ENCODE data around the gene MED29. TPM values are rescaled to one million over a fixed set of nuclear protein-coding genes. Genes with fewer than 3 reads are reported as not detected.

The MED29 gene
- total and polyA plus RNA-seq, 2 of the 13 experiments (the other 11 are each of a cell fraction or from before 2014, with no cell fraction given) = 14.0 to 19.7 TPM

GRCh38 chr19:39401549-39402345 lies 10.6 kb downstream of the MED29 start (continued):
- peak; percentile 80; the same call in 1 of the 2 replicates for TF ChIP-seq THAP9 (CRISPR knock-in tag; IDR thresholded peaks at IDR 0.05; ENCODE audit: borderline replicate concordance)
- 0 out of 2 replicates have a peak, but pooled peaks have one; percentile 4 for TF ChIP-seq GATA4 (IDR thresholded peaks at IDR 0.05; ENCODE audit: borderline replicate concordance, low read depth)
- TF ChIP-seq MEIS2 (CRISPR knock-in tag; IDR thresholded peaks at IDR 0.05) = peak; percentile 63; the same call in 1 of the 2 replicates
- no peak for TF ChIP-seq ZNF17 (CRISPR knock-in tag; IDR thresholded peaks at IDR 0.05)
- TF ChIP-seq, protein P1, sequence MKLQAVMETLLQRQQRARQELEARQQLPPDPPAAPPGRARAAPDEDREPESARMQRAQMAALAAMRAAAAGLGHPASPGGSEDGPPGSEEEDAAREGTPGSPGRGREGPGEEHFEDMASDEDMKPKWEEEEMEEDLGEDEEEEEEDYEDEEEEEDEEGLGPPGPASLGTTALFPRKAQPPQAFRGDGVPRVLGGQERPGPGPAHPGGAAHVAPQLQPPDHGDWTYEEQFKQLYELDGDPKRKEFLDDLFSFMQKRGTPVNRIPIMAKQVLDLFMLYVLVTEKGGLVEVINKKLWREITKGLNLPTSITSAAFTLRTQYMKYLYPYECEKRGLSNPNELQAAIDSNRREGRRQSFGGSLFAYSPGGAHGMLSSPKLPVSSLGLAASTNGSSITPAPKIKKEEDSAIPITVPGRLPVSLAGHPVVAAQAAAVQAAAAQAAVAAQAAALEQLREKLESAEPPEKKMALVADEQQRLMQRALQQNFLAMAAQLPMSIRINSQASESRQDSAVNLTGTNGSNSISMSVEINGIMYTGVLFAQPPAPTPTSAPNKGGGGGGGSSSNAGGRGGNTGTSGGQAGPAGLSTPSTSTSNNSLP (IDR thresholded peaks at IDR 0.05; ENCODE audit: low read depth, low read length) = 0 out of 2 replicates have a peak, but pooled peaks have one; percentile 8
- TF ChIP-seq FOXK2 (IDR thresholded peaks at IDR 0.05) = peak; percentile 58; the same call in 1 of the 2 replicates
- TF ChIP-seq NR2F2 (IDR thresholded peaks at IDR 0.05; ENCODE audit: borderline replicate concordance, low read depth) = no peak
- TF ChIP-seq YEATS4 (CRISPR knock-in tag; IDR thresholded peaks at IDR 0.05; ENCODE audit: borderline replicate concordance) = 0 out of 2 replicates have a peak, but pooled peaks have one; percentile 11
- TF ChIP-seq KMT2B (CRISPR knock-in tag; IDR thresholded peaks at IDR 0.05) = no peak
- TF ChIP-seq ZFP37 (CRISPR knock-in tag; IDR thresholded peaks at IDR 0.05; ENCODE audit: borderline replicate concordance) = peak; percentile 93; the same call in 1 of the 2 replicates
- TF ChIP-seq, protein P2, sequence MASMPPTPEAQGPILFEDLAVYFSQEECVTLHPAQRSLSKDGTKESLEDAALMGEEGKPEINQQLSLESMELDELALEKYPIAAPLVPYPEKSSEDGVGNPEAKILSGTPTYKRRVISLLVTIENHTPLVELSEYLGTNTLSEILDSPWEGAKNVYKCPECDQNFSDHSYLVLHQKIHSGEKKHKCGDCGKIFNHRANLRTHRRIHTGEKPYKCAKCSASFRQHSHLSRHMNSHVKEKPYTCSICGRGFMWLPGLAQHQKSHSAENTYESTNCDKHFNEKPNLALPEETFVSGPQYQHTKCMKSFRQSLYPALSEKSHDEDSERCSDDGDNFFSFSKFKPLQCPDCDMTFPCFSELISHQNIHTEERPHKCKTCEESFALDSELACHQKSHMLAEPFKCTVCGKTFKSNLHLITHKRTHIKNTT (CRISPR knock-in tag; IDR thresholded peaks at IDR 0.05) = no peak
- peak; percentile 2 for TF ChIP-seq U2AF1 (optimal IDR thresholded peaks at IDR 0.05; ENCODE audit: low read depth, low read length)
- peak; percentile 67; the same call in 1 of the 2 replicates for TF ChIP-seq ZNF337 (CRISPR knock-in tag; IDR thresholded peaks at IDR 0.05; ENCODE audit: borderline replicate concordance, low read depth)
- TF ChIP-seq E2F1 (CRISPR knock-in tag; IDR thresholded peaks at IDR 0.05) = no peak
- peak in 1 of 2 experiments; percentile 86; a peak in 2 of 4 replicates for TF ChIP-seq KLF16 (CRISPR knock-in tag; IDR thresholded peaks at IDR 0.05)
- TF ChIP-seq THYN1 (CRISPR knock-in tag; IDR thresholded peaks at IDR 0.05; ENCODE audit: borderline replicate concordance, low read depth) = no peak
- TF ChIP-seq SYNCRIP (IDR thresholded peaks at IDR 0.05; ENCODE audit: insufficient read depth, low read depth, low read length) = no peak
- peak; percentile 89 for TF ChIP-seq HNF4A (CRISPR knock-in tag; IDR thresholded peaks at IDR 0.05)
- 0 out of 2 replicates have a peak, but pooled peaks have one; percentile 83 for TF ChIP-seq ZNF354B (CRISPR knock-in tag; IDR thresholded peaks at IDR 0.05)
- peak; percentile 88 for TF ChIP-seq MXD4 (CRISPR knock-in tag; IDR thresholded peaks at IDR 0.05)
- TF ChIP-seq DNMT3B (CRISPR knock-in tag; conservative IDR thresholded peaks at IDR 0.05) = no peak; the same call in 1 of the 2 replicates
- peak; percentile 73; the same call in 1 of the 2 replicates for TF ChIP-seq ZNF124 (CRISPR knock-in tag; IDR thresholded peaks at IDR 0.05)
- no peak for TF ChIP-seq ZNF619 (CRISPR knock-in tag; IDR thresholded peaks at IDR 0.05)

Data from HepG2 (cell line).